HG03354 (cell line): ENCODE data around the gene MBOAT1.
"Not testable (repeated sequence)": the region's sequence is repeated elsewhere in the genome, so short reads cannot be mapped to it uniquely, and the experiment has no call there.

Source experiments
- ATAC-seq: cut with Tn5 transposase; IDR thresholded peaks from one replicate; pipeline ENCODE4 v1.9.1; 2021; ENCODE audit warnings: mild to moderate bottlenecking; ENCODE audit not compliant: unreplicated experiment, poor library complexity, severe bottlenecking

MBOAT1 gene

GRCh38 chr6:20212392-20213111 lies at the start of gene MBOAT1:
Gene MBOAT1 (minus strand): TSS chr6:20212469. CDS start chr6:20212234, 235 bp downstream.
- ATAC-seq: peak; percentile 78

- no peak for ATAC-seq
These were observed 49.4 kb upstream of the MBOAT1 start for GRCh38 chr6:20261685-20262084.

DNA sequence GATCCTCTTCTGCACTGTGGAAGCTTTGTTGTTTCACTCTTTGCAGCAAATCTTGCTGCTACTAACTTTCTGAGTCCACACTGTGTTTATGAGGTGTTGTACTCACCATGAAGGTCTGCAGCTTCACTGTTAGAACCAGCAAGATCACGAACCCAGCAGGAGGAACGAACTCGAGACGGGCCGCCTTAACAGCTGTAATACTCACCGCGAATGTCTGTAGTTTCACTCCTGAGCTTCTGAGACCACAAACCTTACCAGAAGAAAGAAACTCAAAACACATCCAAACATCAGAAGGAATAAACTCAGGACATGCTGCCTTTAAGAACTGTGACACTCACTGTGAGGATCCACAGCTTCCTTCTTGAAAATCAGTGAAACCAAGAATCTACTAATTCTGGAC lies 48.1 kb upstream of the MBOAT1 start:
- no peak for ATAC-seq

GRCh38 chr6:20259316-20260049 lies 47.2 kb upstream of the MBOAT1 start:
- ATAC-seq: no peak

DNA sequence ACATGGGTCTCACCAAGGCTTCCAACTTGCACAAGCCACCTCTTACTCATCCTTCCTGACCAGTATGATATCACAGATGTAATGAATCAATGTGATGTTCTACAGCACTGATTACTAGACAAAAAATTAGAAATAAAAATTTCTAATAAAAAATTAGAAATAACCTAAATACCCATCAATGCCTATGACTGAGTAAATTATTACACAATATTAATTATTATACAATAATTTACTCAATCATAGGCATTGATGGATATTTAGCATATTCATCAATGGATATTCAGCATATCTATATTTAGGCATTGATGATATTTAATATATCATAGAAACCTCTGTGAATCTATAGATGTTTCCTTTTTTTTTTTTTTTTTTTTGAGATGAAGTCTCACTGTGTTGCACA lies 43.2 kb upstream of the MBOAT1 start:
- ATAC-seq: no peak

DNA sequence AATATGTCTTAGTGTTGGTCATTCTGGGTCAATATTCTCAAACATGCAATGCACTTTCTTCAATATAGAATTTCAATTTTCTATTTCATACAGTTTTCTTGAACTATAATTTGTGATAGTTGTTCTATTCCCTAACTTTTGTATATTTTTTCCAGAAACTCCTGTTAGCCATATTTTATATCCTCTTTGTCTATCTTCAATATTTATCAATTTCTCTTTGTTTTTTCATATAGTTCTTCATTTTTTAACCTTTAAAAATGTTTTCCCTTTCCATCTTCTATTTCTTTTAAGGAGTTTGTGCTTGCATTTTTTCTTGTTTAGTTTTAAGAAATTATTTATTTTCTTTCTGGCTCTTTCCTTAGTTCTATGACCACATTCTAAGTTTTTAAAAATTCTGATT lies 42.0 kb upstream of the MBOAT1 start:
- no peak for ATAC-seq

DNA sequence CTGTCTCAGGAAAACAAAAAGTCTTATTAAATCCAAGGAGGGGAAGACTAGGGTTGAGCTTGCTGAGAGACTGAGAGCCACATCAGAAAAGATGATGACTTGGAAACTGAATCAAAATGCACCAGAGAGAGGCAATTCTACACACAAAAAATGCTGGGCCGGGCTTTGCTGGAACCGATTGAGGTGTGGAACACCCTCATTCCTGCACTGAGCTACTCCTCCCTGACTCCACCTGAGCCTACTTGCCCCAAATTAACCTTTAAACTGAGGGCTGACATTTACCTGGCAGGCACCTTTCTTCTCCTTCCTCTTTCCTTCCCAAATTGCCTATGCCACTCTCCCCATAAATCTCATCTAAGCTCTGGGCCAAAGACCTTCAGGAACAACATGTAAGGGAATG lies 40.8 kb upstream of the MBOAT1 start:
- no peak for ATAC-seq

DNA sequence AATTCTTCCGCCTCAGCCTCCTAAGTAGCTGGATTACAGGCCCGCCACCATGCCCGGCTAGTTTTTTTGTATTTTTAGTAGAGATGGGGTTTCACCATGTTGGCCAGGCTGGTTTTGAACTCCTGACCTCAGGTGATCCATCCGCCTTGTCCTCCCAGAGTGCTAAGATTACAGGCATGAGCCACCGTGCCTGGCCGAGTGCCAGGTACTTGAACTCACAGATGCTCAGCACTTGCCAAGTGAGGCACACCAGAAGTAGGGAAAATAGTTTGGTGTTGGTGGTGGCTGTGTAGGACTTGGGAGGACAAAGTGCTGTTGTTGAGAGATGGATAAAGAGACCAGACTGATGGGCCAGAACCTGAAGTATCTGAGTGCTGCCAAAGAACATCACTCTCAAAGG lies 40.0 kb upstream of the MBOAT1 start:
- no peak for ATAC-seq

GRCh38 chr6:20251525-20251924 lies 39.3 kb upstream of the MBOAT1 start:
- no peak for ATAC-seq

- ATAC-seq: no peak
These were observed 33.9 kb upstream of the MBOAT1 start for GRCh38 chr6:20246125-20246524.

- ATAC-seq: not testable (repeated sequence)
These were observed 32.8 kb upstream of the MBOAT1 start for GRCh38 chr6:20244807-20245681.

DNA sequence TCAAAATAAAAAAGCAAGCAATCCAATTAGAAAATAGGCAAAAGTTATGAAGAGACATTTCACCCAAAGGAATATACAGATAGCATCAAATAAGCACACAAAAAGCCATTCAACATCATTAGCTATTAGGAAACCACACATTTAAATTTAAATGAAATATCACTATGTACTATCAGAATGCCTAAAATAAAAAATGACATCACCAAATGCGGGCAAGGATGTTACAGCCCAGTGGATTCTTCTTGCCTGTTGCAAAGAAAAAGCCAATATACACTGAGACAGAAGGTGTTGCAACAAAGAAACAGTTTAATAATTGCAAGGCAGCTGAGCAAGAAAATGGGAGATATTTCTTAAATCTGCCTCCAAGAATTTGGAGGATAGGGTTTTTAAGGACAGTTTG lies 31.0 kb upstream of the MBOAT1 start:
- no peak for ATAC-seq

- ATAC-seq: no peak
These were observed 30.1 kb upstream of the MBOAT1 start for GRCh38 chr6:20242397-20242796.

- no peak for ATAC-seq
These were observed 28.8 kb upstream of the MBOAT1 start for GRCh38 chr6:20241102-20241501.

GRCh38 chr6:20238688-20239587 lies 26.7 kb upstream of the MBOAT1 start:
- ATAC-seq: no peak

DNA sequence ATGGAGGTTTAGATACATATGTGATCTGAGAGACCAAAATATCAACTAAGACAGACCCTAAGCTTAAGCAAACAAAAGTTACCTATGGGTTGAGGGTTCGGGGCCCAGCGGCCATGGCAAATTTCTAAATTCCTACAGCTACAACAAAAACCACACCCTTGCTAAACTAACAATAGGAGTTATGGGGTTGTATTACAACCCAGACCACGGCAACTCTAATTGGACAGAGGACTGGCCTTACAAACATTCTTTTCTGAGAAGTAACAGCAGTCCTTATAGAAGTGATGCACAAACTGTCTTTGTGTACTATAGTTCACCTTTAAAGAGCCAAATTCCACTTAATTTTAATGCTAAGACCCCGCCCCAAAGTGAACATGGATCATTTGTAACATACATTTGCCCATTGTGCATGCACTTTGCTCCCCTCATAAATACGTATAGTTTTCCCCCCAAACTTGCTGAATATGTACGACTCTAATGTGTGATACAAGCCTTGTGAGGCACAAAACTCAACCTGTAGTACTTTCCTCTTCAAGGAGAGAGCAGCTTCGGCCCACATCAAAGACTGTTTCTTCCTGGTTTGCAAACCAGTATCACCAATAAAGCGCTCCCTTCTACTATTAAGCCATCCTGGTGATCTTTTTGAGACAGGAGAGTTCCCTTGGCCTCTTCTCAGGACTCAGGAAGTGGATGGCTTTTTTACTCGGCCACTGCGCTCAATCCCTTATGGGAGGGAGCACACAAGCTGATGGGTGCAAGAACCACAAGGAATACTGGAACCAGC lies 25.6 kb upstream of the MBOAT1 start:
- no peak for ATAC-seq

- no peak for ATAC-seq
These were observed 24.8 kb upstream of the MBOAT1 start for GRCh38 chr6:20236909-20237600.

GRCh38 chr6:20236344-20236743 lies 24.1 kb upstream of the MBOAT1 start:
- ATAC-seq: no peak
